Measurements from ENCODE around the gene CYP27B1.

DNA sequence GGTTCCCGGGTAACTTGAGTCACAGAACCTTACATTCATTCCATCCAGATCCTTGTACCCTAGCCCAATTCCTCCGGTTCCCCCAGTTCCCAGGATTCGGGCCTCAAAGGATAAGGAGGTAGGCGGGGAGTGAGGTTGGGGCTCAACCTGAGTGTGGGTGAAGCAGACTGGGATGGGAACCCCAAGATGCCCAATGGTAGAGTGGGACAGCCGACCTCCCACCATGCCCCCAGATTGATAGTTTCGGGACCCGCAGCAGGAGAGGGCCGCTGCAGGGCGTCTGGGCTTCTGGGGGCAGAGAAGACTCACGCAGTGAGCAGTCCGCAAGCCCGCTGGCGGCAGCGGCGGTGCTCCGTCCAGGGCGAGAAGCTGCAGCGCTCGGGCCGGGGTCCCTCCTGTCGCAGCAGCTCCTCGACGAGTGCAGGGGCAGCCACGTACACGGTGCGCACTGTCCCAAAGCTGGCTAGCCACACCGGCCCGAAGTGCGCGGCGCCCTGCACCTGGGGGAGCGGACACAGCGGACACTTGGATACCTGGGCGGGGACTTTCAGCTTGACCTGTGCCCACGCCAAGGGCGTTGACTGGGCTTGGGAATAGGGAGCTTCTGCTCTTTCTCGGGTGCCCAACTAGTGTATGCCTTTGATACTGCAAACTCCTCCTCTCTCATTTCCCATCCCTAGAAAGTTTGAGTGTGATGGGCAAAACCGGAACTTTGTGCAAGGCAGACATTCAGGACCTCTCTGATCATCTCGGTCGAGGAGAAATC is 997 bp downstream of the CYP27B1 start:
- TF ChIP-seq CTCF (IDR thresholded peaks at IDR 0.05 in 8 of 11, conservative IDR thresholded peaks at IDR 0.05 in 3 of 11) (no peak), POLR2AphosphoS5 (IDR thresholded peaks at IDR 0.05) (no peak)
